Pancreas (tissue), 10 donors: ENCODE measurements around the gene QRSL1. TPM values are rescaled to one million over a fixed set of nuclear protein-coding genes. Genes with fewer than 3 reads are reported as not detected.

Source experiments
- ATAC-seq, 4 donors: fragments of 200-7000 bp; cut with Tn5 transposase; one replicate each; pipeline versions ENCODE4 v1.8.0 to v1.9.1; 2020; ENCODE audit warnings: mild to moderate bottlenecking in 4 of 4, moderate library complexity in 4 of 4
- DNase-seq, 6 donors: peaks; one replicate each; pipeline ENCODE4 v3.0.0-alpha.2; 2020
- FAIRE-seq: peaks from 2 replicates; lab custom pipeline; 2012; peaks lifted over from hg19 to GRCh38; lab: Jason Lieb, UNC
- H3K27ac ChIP-seq, 4 donors: fragments of 200-600 bp; sonication (generic); 1 replicate in 3 of 4; 2 replicates in 1 of 4; pipeline versions ENCODE4 v1.5.0 to v1.8.0; 2020
- H3K27me3 ChIP-seq, 4 donors: fragments of 200-600 bp; one replicate each; pipeline ENCODE4 v1.8.0; 2021
- H3K36me3 ChIP-seq, 3 donors: fragments of 200-600 bp; sonication (generic) in 1 of 3; one replicate each; pipeline versions ENCODE4 v1.5.0 to v1.8.0; 2020 to 2021
- H3K4me1 ChIP-seq, 3 donors: fragments of 200-600 bp; one replicate each; pipeline ENCODE4 v1.8.0; 2021
- H3K4me3 ChIP-seq, 4 donors: fragments of 200-600 bp; sonication (generic) in 2 of 4; one replicate each; pipeline versions ENCODE4 v1.5.0 to v1.8.0; 2020 to 2021
- H3K9me3 ChIP-seq, 4 donors: fragments of 200-600 bp; one replicate each; pipeline ENCODE4 v1.8.0; 2021
- WGBS, 2 donors: extraction: QIAGEN DNeasy Blood & Tissue Kit; methylation state at CpG; one replicate each; pipeline ENCODE4 v1.1.7; 2013; 5-methylcytosine and 5-hydroxymethylcytosine counted together
- intact Hi-C, 3 donors: fragments of 100-400 bp; cut with DNase I; formaldehyde crosslinking; loops; one replicate each; pipeline versions ENCODE4 v1.11.1 to v1.14.2; 2022
- polyA plus RNA-seq, 2 donors: library from polyadenylated mRNA; stranded (reverse); fragments of 200-250 nt; gene quantifications; one replicate each; pipeline ENCODE4 v1.2.3, GENCODE V29; 2013
- total RNA-seq, 6 donors: library from RNA; stranded (reverse); fragmentation: NEBNext Ultra II Directional in 4 of 6; extraction: Animal tissue kit (Norgen Biotek cat#: 25700) in 4 of 6; gene quantifications; one replicate each; pipeline versions ENCODE4 v1.2.1 to v1.2.4, GENCODE V29; 2021 to 2023
- TF ChIP-seq, protein P1 (sequence below), 4 donors: fragments of 200-600 bp; sonication (generic) in 3 of 4; IDR thresholded peaks; one replicate each; pipeline versions ENCODE4 v1.5.0 to v1.8.0; 2021; ENCODE audit warnings: antibody characterized with exemption in 4 of 4
- donor health status: healthy with polysubstance abuse.
- donor health status: DM: no; HTN: no; CAD: no; lungs with moderate emphysema.
- donor health status: DM: no; HTN: no; CAD: no.
- donor health status: control.
- donor health status: control.
- donor health status: Bipolar disorder and iron deficiency.
- donor health status: DM: yes; HTN: yes; CAD: no.
- donor health status: DM: no; HTN: no; CAD: no.
- donor health status: DM: no; HTN: no; CAD: no.
- donor health status: DM: yes; HTN: yes; CAD: no.

Gene QRSL1
- total and polyA plus RNA-seq, 8 donors = 3.2 to 8.4 (median 6.2) TPM

- DNase-seq (no peak), FAIRE-seq (no peak), ATAC-seq (peak; percentile 19 to 34 (median 26))
- Histone ChIP-seq H3K4me1 (peaks cover 0 to 23% (median 18%) of the 10 kb centered on the region in 3 donors), H3K27me3 (no peaks in the 10 kb centered on the region), H3K4me3 (peak overlapping the region; percentile 59 to 91 (median 82)), H3K27ac (peak overlapping the region in 2 of 4 donors; percentile 69 to 76), H3K9me3 (no peaks in the 10 kb centered on the region), H3K36me3 (no peaks in the 10 kb centered on the region)
- TF ChIP-seq, protein P1, sequence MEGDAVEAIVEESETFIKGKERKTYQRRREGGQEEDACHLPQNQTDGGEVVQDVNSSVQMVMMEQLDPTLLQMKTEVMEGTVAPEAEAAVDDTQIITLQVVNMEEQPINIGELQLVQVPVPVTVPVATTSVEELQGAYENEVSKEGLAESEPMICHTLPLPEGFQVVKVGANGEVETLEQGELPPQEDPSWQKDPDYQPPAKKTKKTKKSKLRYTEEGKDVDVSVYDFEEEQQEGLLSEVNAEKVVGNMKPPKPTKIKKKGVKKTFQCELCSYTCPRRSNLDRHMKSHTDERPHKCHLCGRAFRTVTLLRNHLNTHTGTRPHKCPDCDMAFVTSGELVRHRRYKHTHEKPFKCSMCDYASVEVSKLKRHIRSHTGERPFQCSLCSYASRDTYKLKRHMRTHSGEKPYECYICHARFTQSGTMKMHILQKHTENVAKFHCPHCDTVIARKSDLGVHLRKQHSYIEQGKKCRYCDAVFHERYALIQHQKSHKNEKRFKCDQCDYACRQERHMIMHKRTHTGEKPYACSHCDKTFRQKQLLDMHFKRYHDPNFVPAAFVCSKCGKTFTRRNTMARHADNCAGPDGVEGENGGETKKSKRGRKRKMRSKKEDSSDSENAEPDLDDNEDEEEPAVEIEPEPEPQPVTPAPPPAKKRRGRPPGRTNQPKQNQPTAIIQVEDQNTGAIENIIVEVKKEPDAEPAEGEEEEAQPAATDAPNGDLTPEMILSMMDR (IDR thresholded peaks at IDR 0.05) = no peak
- 20 to 22% methylated on average over 7 of the region's 7 CpGs for WGBS, 2 donors
- intact Hi-C loops = no loop called here
Observed at GRCh38 chr6:106628658-106629102, 698 bp upstream of the QRSL1 start.

GRCh38 chr6:106629859-106630163 is 433 bp downstream of the QRSL1 start:
- H3K9me3 ChIP-seq = no peaks in the 10 kb centered on the region
- DNase-seq (no peak), ATAC-seq (no peak), FAIRE-seq (no peak)
- intact Hi-C loops = no loop called here
- WGBS, 2 donors = 1% methylated on average over 14 of the region's 14 CpGs
- TF ChIP-seq, protein P1 (IDR thresholded peaks at IDR 0.05) = no peak
- H3K27ac ChIP-seq = peak overlapping the region; percentile 52 to 76 (median 64)
- no peaks in the 10 kb centered on the region for H3K27me3 ChIP-seq
- H3K4me1 ChIP-seq = peaks cover 0 to 23% (median 18%) of the 10 kb centered on the region in 3 donors
- H3K4me3 ChIP-seq = peak overlapping the region; percentile 59 to 91 (median 82)
- no peaks in the 10 kb centered on the region for H3K36me3 ChIP-seq

GRCh38 chr6:106630366-106630765 is 988 bp downstream of the QRSL1 start:
- DNase-seq = no peak
- Histone ChIP-seq H3K36me3 (no peaks in the 10 kb centered on the region), H3K4me1 (peaks cover 0 to 23% (median 18%) of the 10 kb centered on the region in 3 donors), H3K9me3 (no peaks in the 10 kb centered on the region), H3K4me3 (peak overlapping the region in 3 of 4 donors; percentile 59 to 91 (median 91)), H3K27me3 (no peaks in the 10 kb centered on the region), H3K27ac (no peak overlapping the region)
- peak in 1 of 4 donors; percentile 12 for ATAC-seq
- 30 to 31% methylated on average over 5 of the region's 5 CpGs for WGBS, 2 donors
- intact Hi-C loops = no loop called here
- no peak for FAIRE-seq
- TF ChIP-seq, protein P1 (IDR thresholded peaks at IDR 0.05) = no peak

- Histone ChIP-seq H3K27me3 (no peaks in the 10 kb centered on the region), H3K4me1 (peaks cover 0 to 23% (median 18%) of the 10 kb centered on the region in 3 donors), H3K36me3 (no peaks in the 10 kb centered on the region), H3K27ac (no peak overlapping the region), H3K4me3 (no peak overlapping the region), H3K9me3 (no peaks in the 10 kb centered on the region)
- intact Hi-C loops = no loop called here
- no peak for ATAC-seq
- 22 to 39% methylated on average over 1 of the region's 1 CpG for WGBS, 2 donors
- no peak for FAIRE-seq
- TF ChIP-seq, protein P1 (IDR thresholded peaks at IDR 0.05) = no peak
- no peak for DNase-seq
Observed at GRCh38 chr6:106631346-106631745, 2.0 kb downstream of the QRSL1 start.

DNA sequence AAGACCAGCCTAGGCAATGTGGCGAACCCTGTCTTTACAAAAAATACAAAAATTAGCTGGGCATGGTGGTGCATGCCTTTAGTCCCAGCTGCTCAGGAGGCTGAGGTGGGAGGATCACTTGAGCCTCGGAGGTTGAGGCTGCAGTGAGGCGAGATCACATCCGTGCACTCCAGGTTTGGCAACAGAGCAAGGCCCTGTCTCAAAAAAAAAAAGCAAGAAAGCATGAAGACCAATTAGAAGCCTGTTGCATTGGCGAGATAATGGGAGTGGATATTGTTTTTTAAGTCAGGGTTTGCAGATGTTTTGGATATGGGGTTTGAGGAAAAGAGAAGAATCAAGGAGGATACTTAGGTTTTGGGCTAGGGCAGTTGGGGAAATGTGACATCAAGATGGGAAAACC is 5.2 kb downstream of the QRSL1 start:
- no peaks in the 10 kb centered on the region for H3K27me3 ChIP-seq
- intact Hi-C loops = no loop called here
- ATAC-seq = no peak
- H3K4me1 ChIP-seq = peaks cover 0 to 18% (median 14%) of the 10 kb centered on the region in 3 donors
- no peaks in the 10 kb centered on the region for H3K9me3 ChIP-seq
- no peak overlapping the region for H3K4me3 ChIP-seq
- TF ChIP-seq, protein P1 (IDR thresholded peaks at IDR 0.05) = no peak
- no peaks in the 10 kb centered on the region for H3K36me3 ChIP-seq
- no peak for FAIRE-seq
- H3K27ac ChIP-seq = no peak overlapping the region
- 97% methylated on average over 5 of the region's 5 CpGs for WGBS, 2 donors
- no peak for DNase-seq
